ENCODE results near the gene IL19.

- TF ChIP-seq CTCF (conservative IDR thresholded peaks at IDR 0.05; ENCODE audit: low read length) (no peak), EZH2phosphoT487 (IDR thresholded peaks at IDR 0.05; ENCODE audit: borderline replicate concordance) (no peak)
Measured at GRCh38 chr1:206805357-206805756, 34.8 kb downstream of the IL19 start.

All from Loucy (cell line).